NCI-H345 treated with DMSO at 0.1 percent for 48 hours (cell line): ENCODE data around the gene PCK2.

Experiments used
- DNase-seq: peaks from one replicate; lab custom pipeline; 2025; ENCODE audit not compliant: unreplicated experiment; lab: John Stamatoyannopoulos, UW

PCK2 gene

GRCh38 chr14:24114532-24115421 lies 20.7 kb downstream of the PCK2 start, which contains the start of the genes DCAF11 and NRL:
Gene DCAF11 (plus strand): TSS chr14:24114777. CDS start chr14:24115595, 818 bp downstream.
Gene NRL (minus strand): TSS chr14:24114949. CDS start chr14:24082848, 32,101 bp downstream.
- DNase-seq = peak; percentile 98

- DNase-seq = no peak
These were observed 21.5 kb downstream of the PCK2 start for GRCh38 chr14:24115422-24116127.

GRCh38 chr14:24116128-24116814 lies 22.2 kb downstream of the PCK2 start:
- DNase-seq = no peak

GRCh38 chr14:24117179-24117578 lies 23.1 kb downstream of the PCK2 start:
- no peak for DNase-seq

GRCh38 chr14:24119691-24120090 lies 25.6 kb downstream of the PCK2 start:
- DNase-seq = no peak

GRCh38 chr14:24121210-24121609 lies 27.1 kb downstream of the PCK2 start:
- DNase-seq = no peak

- DNase-seq = no peak
These were observed 28.3 kb downstream of the PCK2 start for GRCh38 chr14:24122416-24122815.

- DNase-seq = no peak
These were observed 28.8 kb downstream of the PCK2 start for GRCh38 chr14:24122898-24123297.

- DNase-seq = no peak
These were observed 29.6 kb downstream of the PCK2 start for GRCh38 chr14:24123424-24124417.

GRCh38 chr14:24126939-24127338 lies 32.8 kb downstream of the PCK2 start:
- DNase-seq = no peak

- no peak for DNase-seq
These were observed 33.6 kb downstream of the PCK2 start for GRCh38 chr14:24127673-24128072.

- no peak for DNase-seq
These were observed 35.4 kb downstream of the PCK2 start for GRCh38 chr14:24129410-24129998.

- DNase-seq = no peak
These were observed 36.2 kb downstream of the PCK2 start, which contains the start of gene FITM1 for GRCh38 chr14:24130380-24130716. Gene FITM1 (plus strand): TSS chr14:24130659. CDS start chr14:24131564, 905 bp downstream.

- no peak for DNase-seq
These were observed 36.8 kb downstream of the PCK2 start for GRCh38 chr14:24130717-24131548.

- DNase-seq = no peak
These were observed 37.4 kb downstream of the PCK2 start for GRCh38 chr14:24131549-24131966.

- DNase-seq = no peak
These were observed 38.1 kb downstream of the PCK2 start for GRCh38 chr14:24132061-24132685.

GRCh38 chr14:24132976-24133375 lies 38.9 kb downstream of the PCK2 start:
- no peak for DNase-seq

GRCh38 chr14:24133735-24134134 lies 39.6 kb downstream of the PCK2 start:
- DNase-seq = no peak

- peak; percentile 71 for DNase-seq
These were observed 41.4 kb downstream of the PCK2 start for GRCh38 chr14:24135584-24135833.
